ENCODE results near the gene CNN3. TPM values are rescaled to one million over a fixed set of nuclear protein-coding genes. Genes with fewer than 3 reads are reported as not detected.

Gene CNN3
- total RNA-seq, result 10 to 100 TPM; 10.0 to 10.6 TPM

GRCh38 chr1:94926915-94927404 is at the start of gene CNN3:
Gene CNN3 (minus strand): TSS chr1:94927110. CDS start chr1:94926894, 216 bp downstream.
- H3K9me3 Mint-ChIP-seq, result no peaks in the 10 kb centered on the region
- H3K4me3 Mint-ChIP-seq, result peak within 1 kb of the TSS; percentile 85
- peaks cover 21% of the 10 kb centered on the region for H3K4me1 Mint-ChIP-seq (ENCODE audit: low read depth)
- peak; percentile 77 for DNase-seq
- no peaks in the 10 kb centered on the region for H3K36me3 Mint-ChIP-seq (ENCODE audit: low read depth)
- CTCF ChIA-PET, result no interaction called here
- intact Hi-C loops (cut with micrococcal nuclease), result loop anchor here (1.0 to 2.0 kb wide), 7 partner anchors 36 to 386 kb away; partner anchors contain the start of genes ALG14, F3 and RWDD3
- no peak within 1 kb of the TSS for H3K27ac Mint-ChIP-seq
- peaks cover 15% of the 10 kb centered on the region for H3K27me3 Mint-ChIP-seq (ENCODE audit: low read depth)

- intact Hi-C loops (cut with micrococcal nuclease), result no loop called here
- H3K4me3 Mint-ChIP-seq, result no peak overlapping the region
- no peaks in the 10 kb centered on the region for H3K4me1 Mint-ChIP-seq (ENCODE audit: low read depth)
- no peaks in the 10 kb centered on the region for H3K27me3 Mint-ChIP-seq (ENCODE audit: low read depth)
- no peaks in the 10 kb centered on the region for H3K9me3 Mint-ChIP-seq
- H3K36me3 Mint-ChIP-seq (ENCODE audit: low read depth), result no peaks in the 10 kb centered on the region
- no peak overlapping the region for H3K27ac Mint-ChIP-seq
- no peak for DNase-seq
- CTCF ChIA-PET, result no interaction called here
These were observed 47.9 kb upstream of the CNN3 start for GRCh38 chr1:94974824-94975223.

- CTCF ChIA-PET, result no interaction called here
- Mint-ChIP-seq H3K27me3 (ENCODE audit: low read depth) (no peaks in the 10 kb centered on the region), H3K4me3 (no peak overlapping the region), H3K9me3 (no peaks in the 10 kb centered on the region), H3K27ac (no peak overlapping the region), H3K36me3 (ENCODE audit: low read depth) (peaks cover under 1% of the 10 kb centered on the region), H3K4me1 (ENCODE audit: low read depth) (no peaks in the 10 kb centered on the region)
- no peak for DNase-seq
- intact Hi-C loops (cut with micrococcal nuclease), result no loop called here
These were observed 47.3 kb upstream of the CNN3 start for GRCh38 chr1:94974241-94974640.

GRCh38 chr1:94973309-94973922 is 46.5 kb upstream of the CNN3 start:
- Mint-ChIP-seq H3K36me3 (ENCODE audit: low read depth) (peaks cover 2% of the 10 kb centered on the region), H3K9me3 (no peaks in the 10 kb centered on the region), H3K27ac (no peak overlapping the region), H3K27me3 (ENCODE audit: low read depth) (no peaks in the 10 kb centered on the region), H3K4me3 (no peak overlapping the region), H3K4me1 (ENCODE audit: low read depth) (no peaks in the 10 kb centered on the region)
- CTCF ChIA-PET, result no interaction called here
- no peak for DNase-seq
- intact Hi-C loops (cut with micrococcal nuclease), result no loop called here

GRCh38 chr1:94971491-94971924 is 44.6 kb upstream of the CNN3 start:
- H3K9me3 Mint-ChIP-seq, result no peaks in the 10 kb centered on the region
- no peak overlapping the region for H3K4me3 Mint-ChIP-seq
- H3K36me3 Mint-ChIP-seq (ENCODE audit: low read depth), result peaks cover 2% of the 10 kb centered on the region
- no peak for DNase-seq
- no peaks in the 10 kb centered on the region for H3K4me1 Mint-ChIP-seq (ENCODE audit: low read depth)
- CTCF ChIA-PET, result no interaction called here
- H3K27me3 Mint-ChIP-seq (ENCODE audit: low read depth), result no peaks in the 10 kb centered on the region
- no peak overlapping the region for H3K27ac Mint-ChIP-seq
- intact Hi-C loops (cut with micrococcal nuclease), result no loop called here

- intact Hi-C loops (cut with micrococcal nuclease), result no loop called here
- H3K27me3 Mint-ChIP-seq (ENCODE audit: low read depth), result no peaks in the 10 kb centered on the region
- H3K4me1 Mint-ChIP-seq (ENCODE audit: low read depth), result no peaks in the 10 kb centered on the region
- H3K4me3 Mint-ChIP-seq, result no peak overlapping the region
- H3K36me3 Mint-ChIP-seq (ENCODE audit: low read depth), result peaks cover 2% of the 10 kb centered on the region
- no peak for DNase-seq
- H3K27ac Mint-ChIP-seq, result no peak overlapping the region
- CTCF ChIA-PET, result no interaction called here
- no peaks in the 10 kb centered on the region for H3K9me3 Mint-ChIP-seq
These were observed 43.9 kb upstream of the CNN3 start for GRCh38 chr1:94970783-94971182.

- Mint-ChIP-seq H3K9me3 (no peaks in the 10 kb centered on the region), H3K27me3 (ENCODE audit: low read depth) (no peaks in the 10 kb centered on the region), H3K4me1 (ENCODE audit: low read depth) (no peaks in the 10 kb centered on the region), H3K36me3 (ENCODE audit: low read depth) (peaks cover 2% of the 10 kb centered on the region), H3K4me3 (no peak overlapping the region), H3K27ac (no peak overlapping the region)
- CTCF ChIA-PET, result interaction anchor here (1.2 kb wide), 1 partner anchor 11 kb away, joined by 3 read pairs; no protein-coding TSS in a partner anchor
- intact Hi-C loops (cut with micrococcal nuclease), result loop anchor here (5.0 kb wide), 1 partner anchor 73 kb away; no protein-coding TSS in a partner anchor
- DNase-seq, result no peak
These were observed 42.2 kb upstream of the CNN3 start for GRCh38 chr1:94969137-94969536.

- CTCF ChIA-PET, result interaction anchor here (0.6 to 1.1 kb wide), 2 partner anchors 75 to 722 kb away, joined by 3 to 4 read pairs; no protein-coding TSS in a partner anchor
- DNase-seq, result no peak
- Mint-ChIP-seq H3K4me1 (ENCODE audit: low read depth) (peaks cover 8% of the 10 kb centered on the region), H3K36me3 (ENCODE audit: low read depth) (peaks cover 2% of the 10 kb centered on the region), H3K4me3 (no peak overlapping the region), H3K27ac (no peak overlapping the region), H3K9me3 (no peaks in the 10 kb centered on the region), H3K27me3 (ENCODE audit: low read depth) (no peaks in the 10 kb centered on the region)
- intact Hi-C loops (cut with micrococcal nuclease), result loop anchor here (5.0 kb wide), 1 partner anchor 76 kb away; no protein-coding TSS in a partner anchor
These were observed 39.1 kb upstream of the CNN3 start for GRCh38 chr1:94966033-94966432.

- intact Hi-C loops (cut with micrococcal nuclease), result loop anchor here (1.0 to 5.0 kb wide), 4 partner anchors 37 to 547 kb away; partner anchors contain the start of genes ABCD3, CNN3 and RWDD3
- Mint-ChIP-seq H3K4me3 (no peak overlapping the region), H3K9me3 (no peaks in the 10 kb centered on the region), H3K4me1 (ENCODE audit: low read depth) (peaks cover 8% of the 10 kb centered on the region), H3K36me3 (ENCODE audit: low read depth) (no peaks in the 10 kb centered on the region), H3K27ac (no peak overlapping the region), H3K27me3 (ENCODE audit: low read depth) (no peaks in the 10 kb centered on the region)
- CTCF ChIA-PET, result no interaction called here
- no peak for DNase-seq
These were observed 37.0 kb upstream of the CNN3 start for GRCh38 chr1:94963864-94964263.

GRCh38 chr1:94962409-94963265 is 35.7 kb upstream of the CNN3 start:
- intact Hi-C loops (cut with micrococcal nuclease), result loop anchor here (1.0 to 5.0 kb wide), 6 partner anchors 36 to 545 kb away; partner anchors contain the start of genes ABCD3, ALG14, CNN3 and RWDD3
- H3K27ac Mint-ChIP-seq, result peak overlapping the region; percentile 84
- CTCF ChIA-PET, result interaction anchor here (0.7 to 2.1 kb wide), 2 partner anchors 50 to 108 kb away, joined by 3 to 9 read pairs; no protein-coding TSS in a partner anchor

GRCh38 chr1:94961988-94962387 is 35.1 kb upstream of the CNN3 start:
- peaks cover 8% of the 10 kb centered on the region for H3K4me1 Mint-ChIP-seq (ENCODE audit: low read depth)
- no peaks in the 10 kb centered on the region for H3K9me3 Mint-ChIP-seq
- H3K36me3 Mint-ChIP-seq (ENCODE audit: low read depth), result no peaks in the 10 kb centered on the region
- H3K27ac Mint-ChIP-seq, result no peak overlapping the region
- H3K4me3 Mint-ChIP-seq, result no peak overlapping the region
- no peaks in the 10 kb centered on the region for H3K27me3 Mint-ChIP-seq (ENCODE audit: low read depth)
- CTCF ChIA-PET, result interaction anchor here (2.1 kb wide), 1 partner anchor 107 kb away, joined by 9 read pairs; no protein-coding TSS in a partner anchor
- no peak for DNase-seq
- intact Hi-C loops (cut with micrococcal nuclease), result loop anchor here (1.0 to 5.0 kb wide), 5 partner anchors 35 to 545 kb away; partner anchors contain the start of genes ABCD3, ALG14, CNN3 and RWDD3

More at GRCh38 chr1:94962409-94963265, 35.7 kb upstream of the CNN3 start:
- peak; percentile 48 for DNase-seq
- no peaks in the 10 kb centered on the region for H3K9me3 Mint-ChIP-seq
- H3K4me3 Mint-ChIP-seq, result peak overlapping the region; percentile 84
- H3K27me3 Mint-ChIP-seq (ENCODE audit: low read depth), result no peaks in the 10 kb centered on the region
- H3K4me1 Mint-ChIP-seq (ENCODE audit: low read depth), result peaks cover 8% of the 10 kb centered on the region
- H3K36me3 Mint-ChIP-seq (ENCODE audit: low read depth), result no peaks in the 10 kb centered on the region

GRCh38 chr1:94961582-94961981 is 34.7 kb upstream of the CNN3 start:
- no peaks in the 10 kb centered on the region for H3K9me3 Mint-ChIP-seq
- H3K36me3 Mint-ChIP-seq (ENCODE audit: low read depth), result no peaks in the 10 kb centered on the region
- CTCF ChIA-PET, result interaction anchor here (2.1 kb wide), 1 partner anchor 107 kb away, joined by 9 read pairs; no protein-coding TSS in a partner anchor
- peaks cover 8% of the 10 kb centered on the region for H3K4me1 Mint-ChIP-seq (ENCODE audit: low read depth)
- no peak overlapping the region for H3K27ac Mint-ChIP-seq
- no peaks in the 10 kb centered on the region for H3K27me3 Mint-ChIP-seq (ENCODE audit: low read depth)
- H3K4me3 Mint-ChIP-seq, result no peak overlapping the region
- intact Hi-C loops (cut with micrococcal nuclease), result loop anchor here (5.0 kb wide), 1 partner anchor 544 kb away; the partner anchor contains the start of gene ABCD3
- DNase-seq, result no peak

Measured in activated naive CD4-positive, alpha-beta T cell treated with anti-CD3 and anti-CD28 coated beads for 36 hours (primary cell).